K562 (cell line): ENCODE data around the gene QRFP. TPM values are rescaled to one million over a fixed set of nuclear protein-coding genes. Genes with fewer than 3 reads are reported as not detected.

Source experiments
- ATAC-seq: fragments of 200-7000 bp; cut with Tn5 transposase; 3 replicates; pipeline ENCODE4 v1.9.1; 2020; ENCODE audit warnings: moderate library complexity
- BruUV-seq: library from RNA; stranded (reverse); fragments of 400-500 nt; replicated peaks from 2 replicates; lab custom pipeline; 2021; lab: Mats Ljungman, UMichigan
- CTCF ChIA-PET: fragments of 300-600 bp; formaldehyde crosslinking; extraction: SDS; loops from one replicate; lab custom pipeline; 2021; ENCODE audit warnings: low intra/inter-chr PET ratio; lab: Yijun Ruan, JAX
- POLR2A ChIA-PET: fragments of 300-600, 350-650 bp; sonication (Branson Sonifier 250); formaldehyde crosslinking; extraction: SDS; loops from one replicate; lab custom pipeline; 2021; ENCODE audit warnings: antibody characterized with exemption, inconsistent platforms; lab: Yijun Ruan, JAX
- DNase-seq, 4 experiments: peaks; one replicate each; pipeline versions ENCODE4 v3.0.0 to v3.0.0-alpha.2; 2011 to 2018; ENCODE audit warnings: low spot score in 3 of 4, mixed read lengths in 3 of 4; ENCODE audit errors: extremely low read depth in 1 of 4
- FAIRE-seq: peaks from 2 replicates; lab custom pipeline; 2011; peaks lifted over from hg19 to GRCh38; lab: Jason Lieb, UNC
- H2AFZ ChIP-seq: 2 replicates; pipeline ENCODE4 v1.6.0; 2011; ENCODE audit warnings: low read depth, low read length, control low read depth, inconsistent platforms
- H3K27ac ChIP-seq: fragments of 200-600 bp; 3 replicates; pipeline ENCODE4 v1.8.0; 2011; ENCODE audit warnings: low read depth, mild to moderate bottlenecking, control low read depth, inconsistent platforms, low read length, moderate library complexity, mixed read lengths; ENCODE audit errors: extremely low read depth
- H3K27me3 ChIP-seq, 2 experiments: fragments of 300-600 bp in 1 of 2; 2 replicates in 1 of 2; 3 replicates in 1 of 2; pipeline versions ENCODE4 v1.6.0 to v1.8.0; 2011; ENCODE audit warnings: inconsistent platforms in 2 of 2, low read length in 2 of 2, mild to moderate bottlenecking in 1 of 2, mixed read lengths in 1 of 2, moderate library complexity in 1 of 2; ENCODE audit not compliant: control insufficient read depth in 2 of 2, insufficient read depth in 2 of 2
- H3K36me3 ChIP-seq: fragments of 300-600 bp; 3 replicates; pipeline ENCODE4 v1.8.0; 2011; ENCODE audit warnings: mild to moderate bottlenecking, low read length, inconsistent platforms; ENCODE audit not compliant: control insufficient read depth, insufficient read depth
- H3K4me1 ChIP-seq, 2 experiments: fragments of 200-600 bp in 1 of 2; replicated peaks in 1 of 2; 2 replicates in 1 of 2; 3 replicates in 1 of 2; pipeline versions ENCODE4 v1.5.1 to v1.8.0; 2011; ENCODE audit warnings: inconsistent platforms in 2 of 2, low read length in 2 of 2, mild to moderate bottlenecking in 1 of 2, mixed read lengths in 1 of 2, moderate library complexity in 1 of 2; ENCODE audit not compliant: control insufficient read depth in 2 of 2, insufficient read depth in 2 of 2
- H3K4me2 ChIP-seq: 2 replicates; pipeline ENCODE4 v1.6.1; 2011; ENCODE audit warnings: low read length, control low read depth, inconsistent platforms, mixed read lengths; ENCODE audit not compliant: insufficient read depth
- H3K4me3 ChIP-seq: fragments of 200-600 bp; sonication (generic), shearing (Covaris generic); 2 replicates; pipeline ENCODE4 v1.5.1; 2016; ENCODE audit warnings: control low read depth, inconsistent platforms
- H3K79me2 ChIP-seq: fragments of 200-600 bp; 3 replicates; pipeline ENCODE4 v1.8.0; 2011; ENCODE audit warnings: low read length, inconsistent platforms; ENCODE audit not compliant: control insufficient read depth, insufficient read depth
- H3K9ac ChIP-seq, 2 experiments: 2 replicates each; pipeline versions ENCODE4 v1.6.0 to v1.6.1; 2011; ENCODE audit warnings: low read depth in 2 of 2, low read length in 2 of 2, control low read depth in 1 of 2, inconsistent platforms in 1 of 2, mild to moderate bottlenecking in 1 of 2, mixed read lengths in 1 of 2; ENCODE audit not compliant: insufficient read depth in 1 of 2
- H3K9me1 ChIP-seq: one replicate; pipeline ENCODE4 v1.6.0; 2011; ENCODE audit warnings: inconsistent platforms, mild to moderate bottlenecking, low read length, moderate library complexity; ENCODE audit not compliant: control insufficient read depth, insufficient read depth
- H3K9me3 ChIP-seq: replicated peaks from 2 replicates; pipeline ENCODE4 v1.5.1; 2011; ENCODE audit warnings: low read depth, low read length, inconsistent platforms; ENCODE audit not compliant: control insufficient read depth, insufficient read depth
- H4K20me1 ChIP-seq: replicated peaks from 2 replicates; pipeline ENCODE4 v1.6.1; 2011; ENCODE audit warnings: low read length, inconsistent platforms, mixed read lengths; ENCODE audit not compliant: control insufficient read depth, insufficient read depth
- BMI1 ChIP-seq: fragments of 150-350 bp; IDR thresholded peaks from 2 replicates; pipeline ENCODE4 v1.6.1; 2014; ENCODE audit warnings: low read length
- CREB5 ChIP-seq: fragments of 250-450 bp; sonication (Bioruptor Pico); IDR thresholded peaks from 2 replicates; pipeline ENCODE4 v1.5.0; 2020; ENCODE audit warnings: mild to moderate bottlenecking
- ETV1 ChIP-seq: fragments of 450-650 bp; conservative IDR thresholded peaks from 2 replicates; pipeline ENCODE4 v1.6.1; 2016; ENCODE audit warnings: missing genetic modification characterization, control low read depth, low read depth, missing compliant biosample characterization
- GTF2F1 ChIP-seq: IDR thresholded peaks from 2 replicates; pipeline ENCODE4 v1.6.1; 2011; ENCODE audit warnings: low read depth, low read length, improper control_type of control experiment
- MAFK ChIP-seq: IDR thresholded peaks from 2 replicates; pipeline ENCODE4 v1.6.1; 2011; ENCODE audit warnings: low read length, improper control_type of control experiment
- MLX ChIP-seq, 2 experiments: fragments of 450-650 bp in 1 of 2; sonication (generic) in 1 of 2; formaldehyde crosslinking; conservative IDR thresholded peaks; 2 replicates each; pipeline versions ENCODE4 v1.4.0 to v1.8.1; 2020 to 2022; ENCODE audit warnings: mild to moderate bottlenecking in 1 of 2, missing genetic modification reagents in 1 of 2
- MYC ChIP-seq, 2 experiments: fragments of 250-450 bp in 1 of 2; sonication (Bioruptor Pico) in 1 of 2; IDR thresholded peaks; 2 replicates each; pipeline versions ENCODE4 v1.5.1 to v1.6.1; 2012 to 2021; ENCODE audit warnings: low read depth in 2 of 2, borderline replicate concordance in 1 of 2, improper control_type of control experiment in 1 of 2, low read length in 1 of 2, mild to moderate bottlenecking in 1 of 2, moderate library complexity in 1 of 2
- RCOR1 ChIP-seq, 2 experiments: IDR thresholded peaks; 2 replicates each; pipeline ENCODE4 v1.6.1; 2012; ENCODE audit warnings: low read depth in 2 of 2, low read length in 2 of 2, borderline replicate concordance in 1 of 2, improper control_type of control experiment in 1 of 2
- SPI1 ChIP-seq: IDR thresholded peaks from 2 replicates; pipeline ENCODE4 v1.6.1; 2011; ENCODE audit warnings: low read depth, low read length, control low read depth, borderline replicate concordance
- STAT6 ChIP-seq: sonication (generic); formaldehyde crosslinking; IDR thresholded peaks from 2 replicates; pipeline ENCODE4 v1.8.1; 2023; ENCODE audit warnings: mild to moderate bottlenecking, missing genetic modification reagents
- WGBS: fragments of 100-300 bp; shearing (Covaris generic); methylation state at CpG from one replicate; pipeline ENCODE4 v1.1.6; 2016; ENCODE audit warnings: low coverage, mixed read lengths; ENCODE audit not compliant: insufficient coverage; ENCODE audit errors: missing lambda C conversion rate; 5-methylcytosine and 5-hydroxymethylcytosine counted together
- in situ Hi-C: fragments of 300-500 bp; cut with MboI; formaldehyde crosslinking; loops from 4 replicates; pipeline ENCODE4 v1.15.0; 2018; ENCODE audit warnings: inconsistent platforms, mixed read lengths
- intact Hi-C: fragments of 100-400 bp; cut with micrococcal nuclease; formaldehyde crosslinking; loops from 2 replicates; pipeline ENCODE4 v1.14.2; 2022
- polyA plus RNA-seq, 8 experiments: library from polyadenylated mRNA; depleted of rRNA in 4 of 8; stranded (reverse) in 5 of 8; unstranded in 3 of 8; fragments of >200 nt; fragmentation: Nextera tagmentation in 2 of 8; fragmentation: Illumina TruSeq in 1 of 8; extraction: Ambion mirVana in 2 of 8; extraction: Trizol in 1 of 8; gene quantifications; 2 replicates each; pipeline versions ENCODE4 v1.2.1 to v1.2.3, GENCODE V29; 2011 to 2014; ENCODE audit warnings: inconsistent platforms in 1 of 8, missing spikeins in 1 of 8
- total RNA-seq, 7 experiments: library from RNA; depleted of rRNA in 6 of 7; stranded (reverse); fragments of >200 nt in 6 of 7; fragmentation: Illumina TruSeq in 2 of 7; extraction: Trizol in 2 of 7; gene quantifications; 2 replicates each; pipeline versions ENCODE4 v1.2.1 to v1.2.3, GENCODE V29; 2011 to 2021; ENCODE audit warnings: low replicate concordance in 1 of 7

The QRFP gene
- total and polyA plus RNA-seq, 9 of the 15 experiments (the other 6 are each of a cell fraction or from before 2014, with no cell fraction given), result not detected

- no peaks in the 10 kb centered on the region for H3K36me3 ChIP-seq
- 5% methylated on average over 34 of the region's 34 CpGs for WGBS
- peak in 3 of 4 experiments; percentile 66 to 71 (median 68) for DNase-seq
- H4K20me1 ChIP-seq, result peaks cover 93% of the 10 kb centered on the region
- H3K4me1 ChIP-seq, result peaks cover 0 to 63% of the 10 kb centered on the region in 2 experiments; a peak in 2 of 5 replicates
- intact Hi-C loops, result no loop called here
- peak; percentile 1 for ATAC-seq
- H3K9me3 ChIP-seq, result no peaks in the 10 kb centered on the region
- H3K4me2 ChIP-seq, result no peak overlapping the region
- FAIRE-seq, result no peak
- peaks cover 97 to 100% of the 10 kb centered on the region in 2 experiments for H3K27me3 ChIP-seq
- H3K9ac ChIP-seq, result peak overlapping the region in 1 of 2 experiments; percentile 12; a peak in 1 of 4 replicates
- POLR2A ChIA-PET, result interaction anchor here (0.6 to 26.8 kb wide), 12 partner anchors 5 to 161 kb away, joined by 3 to 582 read pairs (median 5); partner anchors contain the start of gene QRFP
- in situ Hi-C loops, result no loop called here
- no peak overlapping the region for H2AFZ ChIP-seq
- no TSS peak for BruUV-seq
- H3K4me3 ChIP-seq, result no peak overlapping the region
- TF ChIP-seq MLX (CRISPR knock-in tag; conservative IDR thresholded peaks at IDR 0.05) (peak in 1 of 2 experiments; percentile 83; a peak in 1 of 4 replicates), MAFK (0 out of 2 replicates have a peak, but pooled peaks have one; percentile 2), BMI1 (no peak), MYC (IDR thresholded peaks at IDR 0.05; ENCODE audit: low read depth, low read length) (peak; percentile 4; the same call in 1 of the 2 replicates), MYC (CRISPR knock-in tag; IDR thresholded peaks at IDR 0.05; ENCODE audit: borderline replicate concordance, low read depth) (no peak), CREB5 (CRISPR knock-in tag) (no peak), GTF2F1 (peak; percentile 62; the same call in 1 of the 2 replicates), ETV1 (tag) (no peak), SPI1 (no peak), RCOR1 (IDR thresholded peaks at IDR 0.05; ENCODE audit: borderline replicate concordance in 1 of 2, low read depth in 2 of 2, low read length in 2 of 2) (peak in 1 of 2 experiments; percentile 76; a peak in 3 of 4 replicates), STAT6 (CRISPR knock-in tag) (peak; percentile 94)
- TF ChIP-seq, all 486 proteins: peak for 6
- Histone ChIP-seq H3K9me1 (peaks cover 4% of the 10 kb centered on the region), H3K27ac (no peak overlapping the region), H3K79me2 (no peaks in the 10 kb centered on the region)
- CTCF ChIA-PET, result no interaction called here
Observed at GRCh38 chr9:130917168-130917960, 20.8 kb upstream of the QRFP start.
